HepG2 (cell line): ENCODE measurements around the gene PRR23E. TPM values are rescaled to one million over a fixed set of nuclear protein-coding genes. Genes with fewer than 3 reads are reported as not detected.

ENCODE experiments used
- ATAC-seq: fragments of 200-7000 bp; cut with Tn5 transposase; 3 replicates; pipeline ENCODE4 v1.9.1; 2020; ENCODE audit warnings: mild to moderate bottlenecking, moderate library complexity
- BruUV-seq: library from RNA; stranded (reverse); fragments of 400-500 nt; replicated peaks from 2 replicates; lab custom pipeline; 2021; lab: Mats Ljungman, UMichigan
- CTCF ChIA-PET: fragments of 300-600 bp; formaldehyde crosslinking; extraction: SDS; loops from one replicate; lab custom pipeline; 2021; ENCODE audit warnings: low total read pairs, inconsistent platforms, low intra/inter-chr PET ratio; lab: Yijun Ruan, JAX
- POLR2A ChIA-PET: fragments of 350-600 bp; sonication (Branson Sonifier 250); formaldehyde crosslinking; loops from one replicate; lab custom pipeline; 2020; ENCODE audit warnings: antibody characterized with exemption, inconsistent platforms; lab: Yijun Ruan, JAX
- DNase-seq: peaks from one replicate; pipeline ENCODE4 v3.0.0-alpha.2; 2015; ENCODE audit warnings: low spot score
- FAIRE-seq: peaks from 3 replicates; lab custom pipeline; 2011; peaks lifted over from hg19 to GRCh38; lab: Jason Lieb, UNC
- H2AFZ ChIP-seq: one replicate; pipeline ENCODE4 v1.6.1; 2011; ENCODE audit warnings: low read length, inconsistent platforms
- H3K27ac ChIP-seq: fragments of 300-600 bp; 3 replicates; pipeline ENCODE4 v1.8.0; 2011; ENCODE audit warnings: mixed run types, mild to moderate bottlenecking, mixed read lengths, low read length, inconsistent platforms; ENCODE audit not compliant: insufficient read depth; ENCODE audit errors: extremely low read length
- H3K27me3 ChIP-seq, 2 experiments: fragments of 200-600 bp in 1 of 2; 2 replicates in 1 of 2; 3 replicates in 1 of 2; pipeline versions ENCODE4 v1.6.0 to v1.8.0; 2011; ENCODE audit warnings: low read length in 2 of 2, mild to moderate bottlenecking in 2 of 2, moderate library complexity in 2 of 2, inconsistent platforms in 1 of 2; ENCODE audit not compliant: insufficient read depth in 2 of 2, control insufficient read depth in 1 of 2
- H3K36me3 ChIP-seq, 2 experiments: fragments of 200-600 bp in 1 of 2; replicated peaks in 1 of 2; 2 replicates in 1 of 2; 3 replicates in 1 of 2; pipeline versions ENCODE4 v1.5.1 to v1.8.0; 2011; ENCODE audit warnings: low read length in 2 of 2, inconsistent platforms in 1 of 2; ENCODE audit not compliant: insufficient read depth in 2 of 2, control insufficient read depth in 1 of 2
- H3K4me1 ChIP-seq: 2 replicates; pipeline ENCODE4 v1.5.1; 2012; ENCODE audit warnings: low read length, inconsistent platforms; ENCODE audit not compliant: insufficient read depth
- H3K4me2 ChIP-seq: 2 replicates; pipeline ENCODE4 v1.6.0; 2011; ENCODE audit warnings: low read depth, low read length, inconsistent platforms
- H3K4me3 ChIP-seq, 3 experiments: fragments of 200-600 bp in 1 of 3; sonication (generic), shearing (Covaris generic) in 1 of 3; replicated peaks in 1 of 3; 2 replicates each; pipeline ENCODE4 v1.5.1; 2011 to 2016; ENCODE audit warnings: low read length in 3 of 3, inconsistent platforms in 2 of 3, low read depth in 2 of 3, mild to moderate bottlenecking in 2 of 3, control low read depth in 1 of 3, mixed read lengths in 1 of 3; ENCODE audit not compliant: insufficient read depth in 1 of 3
- H3K79me2 ChIP-seq: one replicate; pipeline ENCODE4 v1.6.1; 2011; ENCODE audit warnings: low read length, inconsistent platforms; ENCODE audit not compliant: insufficient read depth
- H3K9ac ChIP-seq: 2 replicates; pipeline ENCODE4 v1.6.0; 2011; ENCODE audit warnings: mild to moderate bottlenecking, low read depth, low read length, inconsistent platforms; ENCODE audit not compliant: insufficient read depth
- H3K9me3 ChIP-seq: 2 replicates; pipeline ENCODE4 v1.5.1; 2012; ENCODE audit warnings: mild to moderate bottlenecking, low read length
- H4K20me1 ChIP-seq: 2 replicates; pipeline ENCODE4 v1.6.0; 2011; ENCODE audit warnings: inconsistent platforms, mild to moderate bottlenecking, low read length, moderate library complexity; ENCODE audit not compliant: insufficient read depth
- CEBPB ChIP-seq: IDR thresholded peaks from 2 replicates; pipeline ENCODE4 v1.6.1; 2011; ENCODE audit warnings: low read depth, low read length, improper control_type of control experiment, borderline replicate concordance
- FUBP1 ChIP-seq: sonication (generic); formaldehyde crosslinking; IDR thresholded peaks from 2 replicates; pipeline ENCODE4 v1.5.1; 2020; ENCODE audit warnings: missing genetic modification reagents, mild to moderate bottlenecking, borderline replicate concordance
- GMEB2 ChIP-seq: IDR thresholded peaks from 2 replicates; pipeline ENCODE4 v1.6.1; 2016; ENCODE audit warnings: missing biosample characterization, missing genetic modification reagents, low read depth
- HDAC6 ChIP-seq: fragments of 200-600 bp; sonication (generic); IDR thresholded peaks from 2 replicates; pipeline ENCODE4 v1.7.0; 2017; ENCODE audit warnings: mild to moderate bottlenecking, antibody characterized with exemption, low read length, low read depth
- HNF1B ChIP-seq: sonication (generic); formaldehyde crosslinking; IDR thresholded peaks from 2 replicates; pipeline ENCODE4 v1.5.1; 2020; ENCODE audit warnings: mild to moderate bottlenecking, moderate library complexity, missing genetic modification reagents
- HNF4G ChIP-seq, 2 experiments: sonication (generic) in 1 of 2; formaldehyde crosslinking in 1 of 2; IDR thresholded peaks; 2 replicates each; pipeline versions ENCODE4 v1.4.0 to v1.6.1; 2011 to 2020; ENCODE audit warnings: borderline replicate concordance in 2 of 2, low read depth in 2 of 2, mild to moderate bottlenecking in 2 of 2, low read length in 1 of 2, missing genetic modification reagents in 1 of 2, moderate library complexity in 1 of 2
- IKZF4 ChIP-seq: sonication (generic); formaldehyde crosslinking; IDR thresholded peaks from 2 replicates; pipeline ENCODE4 v1.5.1; 2020; ENCODE audit warnings: borderline replicate concordance, mild to moderate bottlenecking, low read depth, missing genetic modification reagents; ENCODE audit errors: not compliant biosample characterization
- KLF12 ChIP-seq: sonication (generic); formaldehyde crosslinking; IDR thresholded peaks from 2 replicates; pipeline ENCODE4 v1.4.0; 2020; ENCODE audit warnings: missing genetic modification reagents, borderline replicate concordance
- MEIS2 ChIP-seq: sonication (generic); formaldehyde crosslinking; IDR thresholded peaks from 2 replicates; pipeline ENCODE4 v1.9.0; 2021; ENCODE audit warnings: mild to moderate bottlenecking, missing genetic modification reagents
- SIN3A ChIP-seq: IDR thresholded peaks from 2 replicates; pipeline ENCODE4 v1.6.1; 2011; ENCODE audit warnings: low read depth, mild to moderate bottlenecking, control low read depth, low read length, borderline replicate concordance
- SKI ChIP-seq: fragments of 450-650 bp; IDR thresholded peaks from one replicate; pipeline ENCODE4 v1.6.1; 2018; ENCODE audit warnings: mild to moderate bottlenecking; ENCODE audit not compliant: partially characterized antibody
- SUZ12 ChIP-seq: fragments of 150-350 bp; IDR thresholded peaks from 2 replicates; pipeline ENCODE4 v1.6.1; 2014; ENCODE audit warnings: low read depth, low read length
- ZIK1 ChIP-seq: sonication (generic); formaldehyde crosslinking; IDR thresholded peaks from 2 replicates; pipeline ENCODE4 v1.5.0; 2020; ENCODE audit warnings: mild to moderate bottlenecking, low read depth, missing genetic modification reagents, borderline replicate concordance
- ZNF512B ChIP-seq: sonication (generic); formaldehyde crosslinking; IDR thresholded peaks from 2 replicates; pipeline ENCODE4 v1.5.1; 2020; ENCODE audit warnings: missing genetic modification reagents, mild to moderate bottlenecking, borderline replicate concordance
- WGBS: methylation state at CpG from one replicate; pipeline ENCODE4 v1.1.6; 2017; ENCODE audit warnings: low lambda C conversion rate; 5-methylcytosine and 5-hydroxymethylcytosine counted together
- in situ Hi-C: cut with HindIII; loops from 2 replicates; pipeline ENCODE4 v1.10.0; 2017; ENCODE audit warnings: low pct_unique_long_range_greater_than_20kb; ENCODE audit not compliant: extremely low pct_ligation_motif_present
- intact Hi-C: fragments of 100-400 bp; cut with micrococcal nuclease; formaldehyde crosslinking; loops from one replicate; pipeline ENCODE4 v1.10.0; 2022; ENCODE audit not compliant: unreplicated experiment
- polyA plus RNA-seq, 8 experiments: library from polyadenylated mRNA; depleted of rRNA in 3 of 8; stranded (reverse) in 7 of 8; unstranded in 1 of 8; fragments of >200 nt; fragmentation: Illumina TruSeq in 4 of 8; extraction: Trizol in 4 of 8; gene quantifications; 2 replicates each; pipeline versions ENCODE4 v1.2.1 to v1.2.3, GENCODE V29; 2011 to 2016; ENCODE audit warnings: low read depth in 4 of 8, missing spikeins in 1 of 8, mixed read lengths in 1 of 8; ENCODE audit not compliant: insufficient read depth in 1 of 8
- total RNA-seq, 5 experiments: library from RNA; depleted of rRNA; stranded (reverse); fragments of >200 nt; fragmentation: Illumina TruSeq; extraction: Trizol; gene quantifications; 2 replicates each; pipeline ENCODE4 v1.2.3, GENCODE V29; 2016; ENCODE audit warnings: low read depth in 1 of 5

The PRR23E gene
- total and polyA plus RNA-seq, 2 of the 13 experiments (the other 11 are each of a cell fraction or from before 2014, with no cell fraction given): not detected

GRCh38 chr3:127238602-127239001 lies 45.7 kb downstream of the PRR23E start:
- Histone ChIP-seq H3K9ac (no peak overlapping the region), H2AFZ (no peak overlapping the region), H3K9me3 (no peaks in the 10 kb centered on the region), H3K36me3 (no peaks in the 10 kb centered on the region), H3K4me2 (no peak overlapping the region), H3K27me3 (no peaks in the 10 kb centered on the region; a peak in 1 of 5 replicates), H4K20me1 (no peaks in the 10 kb centered on the region; the same call in 1 of the 2 replicates), H3K27ac (no peak overlapping the region), H3K4me3 (no peak overlapping the region), H3K79me2 (no peaks in the 10 kb centered on the region), H3K4me1 (no peaks in the 10 kb centered on the region)
- POLR2A ChIA-PET: no interaction called here
- no TSS peak for BruUV-seq
- intact Hi-C loops: no loop called here
- ATAC-seq: no peak
- FAIRE-seq: no peak
- 0% methylated on average over 2 of the region's 2 CpGs for WGBS
- no peak for DNase-seq
- in situ Hi-C loops: no loop called here
- CTCF ChIA-PET: no interaction called here
- TF ChIP-seq ZIK1 (no peak), HNF4G (IDR thresholded peaks at IDR 0.05; ENCODE audit: borderline replicate concordance, low read depth, low read length) (no peak), HNF4G (CRISPR knock-in tag; IDR thresholded peaks at IDR 0.05; ENCODE audit: borderline replicate concordance, low read depth) (no peak), FUBP1 (CRISPR knock-in tag) (no peak), ZNF512B (CRISPR knock-in tag) (no peak), HNF1B (CRISPR knock-in tag) (no peak), SUZ12 (no peak), HDAC6 (no peak), KLF12 (CRISPR knock-in tag) (no peak), IKZF4 (CRISPR knock-in tag) (no peak), SIN3A (no peak), MEIS2 (CRISPR knock-in tag) (no peak), GMEB2 (CRISPR knock-in tag) (no peak), CEBPB (no peak), SKI (no peak)
